ENCODE data around the gene DPP10. TPM values are rescaled to one million over a fixed set of nuclear protein-coding genes. Genes with fewer than 3 reads are reported as not detected.
"Not testable (repeated sequence)": the region's sequence is repeated elsewhere in the genome, so short reads cannot be mapped to it uniquely, and the experiment has no call there.

Gene DPP10
- total and polyA plus RNA-seq, 9 donors = 0.26 to 2.1 (median 0.83) TPM

DNA sequence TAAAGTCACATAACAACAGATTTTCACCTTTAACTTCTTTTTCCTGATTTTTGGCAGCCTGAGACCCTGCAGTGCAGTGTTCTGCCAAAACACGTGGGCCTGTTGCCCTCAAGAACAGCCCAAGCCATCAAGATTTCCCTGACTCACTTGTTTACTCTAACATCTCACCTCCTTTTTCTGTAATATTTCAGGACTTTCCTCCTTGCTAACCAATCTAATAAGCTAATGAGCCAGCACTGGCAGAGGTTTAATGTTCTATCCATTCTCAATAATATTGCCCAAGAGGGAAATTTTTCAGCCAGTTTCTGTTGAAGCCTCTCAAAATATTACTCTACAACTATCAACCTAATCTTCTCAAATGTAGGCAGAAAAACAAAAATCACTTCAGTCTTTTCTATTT is 635.2 kb downstream of the DPP10 start:
- Histone ChIP-seq H3K27me3 (ENCODE audit: control insufficient read depth, insufficient read depth, low read length) (no peaks in the 10 kb centered on the region), H3K9me3 (replicated peaks; ENCODE audit: control insufficient read depth, low read depth, low read length) (no peaks in the 10 kb centered on the region), H3K4me1 (ENCODE audit: control insufficient read depth, insufficient read depth, low read length) (no peaks in the 10 kb centered on the region), H3K27ac (ENCODE audit: low read length) (no peak overlapping the region), H3K4me3 (ENCODE audit: low read length) (no peak overlapping the region), H3K36me3 (ENCODE audit: control insufficient read depth, insufficient read depth, low read length) (no peaks in the 10 kb centered on the region)
- 53% methylated on average over 1 of the region's 1 CpG for WGBS (ENCODE audit: insufficient coverage)
- DNase-seq = no peak

GRCh38 chr2:115083225-115083624 is 640.8 kb downstream of the DPP10 start:
- no peaks in the 10 kb centered on the region for H3K36me3 ChIP-seq (ENCODE audit: control insufficient read depth, insufficient read depth, low read length)
- no peak overlapping the region for H3K4me3 ChIP-seq (ENCODE audit: low read length)
- H3K4me1 ChIP-seq (ENCODE audit: control insufficient read depth, insufficient read depth, low read length) = no peaks in the 10 kb centered on the region
- H3K27me3 ChIP-seq (ENCODE audit: control insufficient read depth, insufficient read depth, low read length) = no peaks in the 10 kb centered on the region
- peaks cover 4% of the 10 kb centered on the region for H3K9me3 ChIP-seq (replicated peaks; ENCODE audit: control insufficient read depth, low read depth, low read length)
- 67% methylated on average over 1 of the region's 4 CpGs for WGBS (ENCODE audit: insufficient coverage)
- no peak for DNase-seq
- no peak overlapping the region for H3K27ac ChIP-seq (ENCODE audit: low read length)

- no peaks in the 10 kb centered on the region for H3K27me3 ChIP-seq (ENCODE audit: control insufficient read depth, insufficient read depth, low read length)
- no peaks in the 10 kb centered on the region for H3K4me1 ChIP-seq (ENCODE audit: control insufficient read depth, insufficient read depth, low read length)
- peaks cover 4% of the 10 kb centered on the region for H3K9me3 ChIP-seq (replicated peaks; ENCODE audit: control insufficient read depth, low read depth, low read length)
- H3K4me3 ChIP-seq (ENCODE audit: low read length) = no peak overlapping the region
- WGBS (ENCODE audit: insufficient coverage) = no CpG with 5 or more reads among the region's 2 CpGs
- no peaks in the 10 kb centered on the region for H3K36me3 ChIP-seq (ENCODE audit: control insufficient read depth, insufficient read depth, low read length)
- DNase-seq = no peak
- H3K27ac ChIP-seq (ENCODE audit: low read length) = no peak overlapping the region
Observed at GRCh38 chr2:115083711-115084110, 641.3 kb downstream of the DPP10 start.

- Histone ChIP-seq H3K4me3 (ENCODE audit: low read length) (no peak overlapping the region), H3K4me1 (ENCODE audit: control insufficient read depth, insufficient read depth, low read length) (no peaks in the 10 kb centered on the region), H3K27me3 (ENCODE audit: control insufficient read depth, insufficient read depth, low read length) (no peaks in the 10 kb centered on the region), H3K9me3 (replicated peaks; ENCODE audit: control insufficient read depth, low read depth, low read length) (peaks cover 4% of the 10 kb centered on the region), H3K27ac (ENCODE audit: low read length) (no peak overlapping the region), H3K36me3 (ENCODE audit: control insufficient read depth, insufficient read depth, low read length) (no peaks in the 10 kb centered on the region)
- WGBS (ENCODE audit: insufficient coverage) = no CpG with 5 or more reads among the region's 5 CpGs
- DNase-seq = no peak
Observed at GRCh38 chr2:115084446-115084845, 642.0 kb downstream of the DPP10 start.

DNA sequence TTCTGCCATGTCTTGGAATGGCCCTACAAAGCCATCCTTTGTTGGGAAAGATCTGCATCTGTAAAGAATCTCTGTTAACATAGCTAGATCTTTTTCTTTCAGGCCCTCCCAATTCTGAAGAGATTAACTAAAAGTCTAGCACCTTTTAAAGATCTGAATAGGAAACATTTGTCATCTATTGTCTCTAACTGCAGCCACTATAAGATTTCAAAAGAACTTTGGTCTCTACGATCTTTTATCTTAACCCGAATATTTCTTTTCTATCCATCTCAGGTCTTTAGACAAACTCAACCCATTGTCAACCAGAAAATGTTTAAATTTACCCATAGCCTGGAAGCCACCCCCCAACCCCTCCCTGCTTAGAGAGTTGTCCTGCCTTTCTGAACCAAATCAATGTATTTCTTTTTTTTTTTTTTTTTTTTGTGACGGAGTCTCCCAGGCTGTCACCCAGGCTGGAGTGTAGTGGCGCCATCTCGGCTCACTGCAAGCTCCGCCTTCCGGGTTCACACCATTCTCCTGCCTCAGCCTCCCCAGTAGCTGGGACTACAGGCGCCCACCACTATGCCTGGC is 643.7 kb downstream of the DPP10 start:
- H3K4me3 ChIP-seq (ENCODE audit: low read length); H3K4me1 ChIP-seq (ENCODE audit: control insufficient read depth, insufficient read depth, low read length); DNase-seq; H3K36me3 ChIP-seq (ENCODE audit: control insufficient read depth, insufficient read depth, low read length); H3K27ac ChIP-seq (ENCODE audit: low read length); H3K9me3 ChIP-seq (replicated peaks; ENCODE audit: control insufficient read depth, low read depth, low read length); H3K27me3 ChIP-seq (ENCODE audit: control insufficient read depth, insufficient read depth, low read length): not testable (repeated sequence)
- 88% methylated on average over 2 of the region's 8 CpGs for WGBS (ENCODE audit: insufficient coverage)

GRCh38 chr2:115094441-115094840 is 652.0 kb downstream of the DPP10 start:
- WGBS (ENCODE audit: insufficient coverage) = no CpG with 5 or more reads among the region's 4 CpGs

GRCh38 chr2:115105966-115106365 is 663.5 kb downstream of the DPP10 start:
- peaks cover 3% of the 10 kb centered on the region for H3K9me3 ChIP-seq (replicated peaks; ENCODE audit: control insufficient read depth, low read depth, low read length)
- H3K27ac ChIP-seq (ENCODE audit: low read length) = no peak overlapping the region
- H3K4me3 ChIP-seq (ENCODE audit: low read length) = no peak overlapping the region
- H3K36me3 ChIP-seq (ENCODE audit: control insufficient read depth, insufficient read depth, low read length) = no peaks in the 10 kb centered on the region
- H3K27me3 ChIP-seq (ENCODE audit: control insufficient read depth, insufficient read depth, low read length) = no peaks in the 10 kb centered on the region
- H3K4me1 ChIP-seq (ENCODE audit: control insufficient read depth, insufficient read depth, low read length) = no peaks in the 10 kb centered on the region
- DNase-seq = no peak

More at GRCh38 chr2:115094441-115094840, 652.0 kb downstream of the DPP10 start:
- Histone ChIP-seq H3K36me3 (ENCODE audit: control insufficient read depth, insufficient read depth, low read length) (no peaks in the 10 kb centered on the region), H3K27me3 (ENCODE audit: control insufficient read depth, insufficient read depth, low read length) (no peaks in the 10 kb centered on the region), H3K27ac (ENCODE audit: low read length) (no peak overlapping the region), H3K4me1 (ENCODE audit: control insufficient read depth, insufficient read depth, low read length) (no peaks in the 10 kb centered on the region), H3K4me3 (ENCODE audit: low read length) (no peak overlapping the region), H3K9me3 (replicated peaks; ENCODE audit: control insufficient read depth, low read depth, low read length) (peaks cover 1% of the 10 kb centered on the region)
- DNase-seq = no peak

- WGBS (ENCODE audit: insufficient coverage) = no CpG with 5 or more reads among the region's 2 CpGs
Observed at GRCh38 chr2:115115135-115115534, 672.7 kb downstream of the DPP10 start.

GRCh38 chr2:115118306-115118705 is 675.9 kb downstream of the DPP10 start:
- Histone ChIP-seq H3K9me3 (replicated peaks; ENCODE audit: control insufficient read depth, low read depth, low read length) (no peaks in the 10 kb centered on the region), H3K36me3 (ENCODE audit: control insufficient read depth, insufficient read depth, low read length) (no peaks in the 10 kb centered on the region), H3K27me3 (ENCODE audit: control insufficient read depth, insufficient read depth, low read length) (no peaks in the 10 kb centered on the region), H3K27ac (ENCODE audit: low read length) (no peak overlapping the region), H3K4me1 (ENCODE audit: control insufficient read depth, insufficient read depth, low read length) (no peaks in the 10 kb centered on the region), H3K4me3 (ENCODE audit: low read length) (no peak overlapping the region)
- WGBS (ENCODE audit: insufficient coverage) = no CpG with 5 or more reads among the region's 2 CpGs
- no peak for DNase-seq

More at GRCh38 chr2:115115135-115115534, 672.7 kb downstream of the DPP10 start:
- Histone ChIP-seq H3K27me3 (ENCODE audit: control insufficient read depth, insufficient read depth, low read length) (no peaks in the 10 kb centered on the region), H3K27ac (ENCODE audit: low read length) (no peak overlapping the region), H3K4me3 (ENCODE audit: low read length) (no peak overlapping the region), H3K36me3 (ENCODE audit: control insufficient read depth, insufficient read depth, low read length) (no peaks in the 10 kb centered on the region), H3K9me3 (replicated peaks; ENCODE audit: control insufficient read depth, low read depth, low read length) (no peaks in the 10 kb centered on the region), H3K4me1 (ENCODE audit: control insufficient read depth, insufficient read depth, low read length) (no peaks in the 10 kb centered on the region)
- DNase-seq = no peak

DNA sequence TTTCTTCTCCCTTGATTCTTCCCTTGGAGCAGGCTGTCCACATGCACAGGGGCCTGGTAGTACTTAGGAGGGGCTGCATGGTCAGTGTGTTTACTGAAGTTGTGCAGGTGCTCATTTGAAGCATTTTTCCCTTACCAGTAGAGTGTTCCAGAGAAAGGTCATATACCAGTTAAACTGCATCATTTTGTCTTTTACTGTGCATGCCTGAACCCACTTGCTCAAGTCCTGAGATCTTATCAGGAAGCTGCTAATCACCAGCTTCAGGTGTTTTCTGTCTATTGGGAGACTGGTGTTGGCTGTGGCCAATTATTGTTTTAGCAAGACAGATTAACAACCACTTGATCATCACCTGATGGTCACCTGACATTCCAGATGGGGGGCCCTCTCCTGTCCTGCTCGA is 676.6 kb downstream of the DPP10 start:
- no CpG with 5 or more reads among the region's 1 CpG for WGBS (ENCODE audit: insufficient coverage)

DNA sequence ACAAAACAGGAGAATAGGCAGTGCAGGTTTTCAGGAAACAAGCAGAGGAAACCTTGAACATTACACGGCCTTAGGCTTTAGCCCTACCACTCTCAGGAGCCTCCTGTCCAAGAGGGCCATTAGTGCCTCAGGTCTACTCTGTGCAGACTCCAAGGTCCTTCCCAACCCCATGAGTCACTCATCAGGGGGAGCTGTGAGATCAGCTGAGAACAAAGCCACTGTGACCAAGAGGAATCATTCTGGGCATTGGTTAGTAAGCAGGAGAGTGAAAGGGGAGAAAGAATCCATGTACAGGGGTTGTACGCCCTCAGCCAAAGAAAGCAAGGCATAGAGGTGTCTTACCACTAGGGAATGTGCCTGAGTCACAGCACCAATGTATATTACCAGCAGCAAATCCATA is 680.3 kb downstream of the DPP10 start:
- no peaks in the 10 kb centered on the region for H3K4me1 ChIP-seq (ENCODE audit: control insufficient read depth, insufficient read depth, low read length)
- no peak overlapping the region for H3K4me3 ChIP-seq (ENCODE audit: low read length)
- H3K36me3 ChIP-seq (ENCODE audit: control insufficient read depth, insufficient read depth, low read length) = no peaks in the 10 kb centered on the region
- no peak overlapping the region for H3K27ac ChIP-seq (ENCODE audit: low read length)
- no peak for DNase-seq
- H3K27me3 ChIP-seq (ENCODE audit: control insufficient read depth, insufficient read depth, low read length) = no peaks in the 10 kb centered on the region
- H3K9me3 ChIP-seq (replicated peaks; ENCODE audit: control insufficient read depth, low read depth, low read length) = no peaks in the 10 kb centered on the region
- WGBS (ENCODE audit: insufficient coverage) = 83% methylated on average over 1 of the region's 2 CpGs

More for the DNA sequence above, 676.6 kb downstream of the DPP10 start:
- no peaks in the 10 kb centered on the region for H3K4me1 ChIP-seq (ENCODE audit: control insufficient read depth, insufficient read depth, low read length)
- H3K36me3 ChIP-seq (ENCODE audit: control insufficient read depth, insufficient read depth, low read length) = no peaks in the 10 kb centered on the region
- no peaks in the 10 kb centered on the region for H3K9me3 ChIP-seq (replicated peaks; ENCODE audit: control insufficient read depth, low read depth, low read length)
- H3K27me3 ChIP-seq (ENCODE audit: control insufficient read depth, insufficient read depth, low read length) = no peaks in the 10 kb centered on the region
- H3K4me3 ChIP-seq (ENCODE audit: low read length) = no peak overlapping the region
- no peak overlapping the region for H3K27ac ChIP-seq (ENCODE audit: low read length)
- no peak for DNase-seq

Data from muscle of leg (tissue), 11 donors.